Measurements from ENCODE around the gene HAPLN2.

DNA sequence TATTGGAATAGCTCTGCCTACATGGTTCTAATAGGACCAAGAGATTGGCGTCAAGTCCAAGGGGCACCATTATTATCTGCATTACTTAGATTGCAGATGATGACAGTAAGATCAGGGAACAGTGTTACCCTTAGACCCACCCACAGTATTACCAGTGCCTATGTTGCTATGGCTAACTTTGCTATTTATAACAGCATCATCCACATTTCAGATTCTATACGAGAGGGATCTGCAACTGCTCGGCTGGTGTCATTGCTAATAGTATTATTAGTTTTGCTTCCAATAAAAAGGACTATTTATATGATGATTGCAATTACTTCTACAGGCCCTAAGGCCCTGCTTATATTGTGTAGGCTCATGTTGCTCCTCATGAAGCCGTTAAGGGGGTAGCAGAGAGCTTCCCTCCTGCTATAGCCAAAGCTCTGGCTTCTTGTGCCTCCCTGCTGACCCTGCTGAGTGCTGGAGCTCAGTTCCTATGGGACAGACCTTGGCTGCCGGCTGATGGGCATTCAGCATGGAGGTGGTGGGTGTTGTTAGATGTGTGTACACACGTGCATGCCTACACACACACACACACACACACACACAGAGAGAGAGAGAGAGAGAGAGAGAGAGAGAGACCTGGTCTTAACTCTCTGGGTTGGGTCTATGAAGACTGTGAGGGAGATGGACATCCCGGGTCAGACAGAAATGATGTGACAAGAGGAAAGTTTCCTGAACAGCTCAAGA is 24.0 kb downstream of the HAPLN2 start:
- TF ChIP-seq CTCF (IDR thresholded peaks at IDR 0.05; ENCODE audit: poor library complexity) (no peak), EZH2 (IDR thresholded peaks at IDR 0.05; ENCODE audit: borderline replicate concordance) (no peak), EZH2phosphoT487 (IDR thresholded peaks at IDR 0.05; ENCODE audit: low read depth, severe bottlenecking, unreplicated experiment) (no peak)

Measured in hepatocyte (in vitro differentiated cells).